H1 (cell line): ENCODE data around the gene LIMA1. TPM values are rescaled to one million over a fixed set of nuclear protein-coding genes. Genes with fewer than 3 reads are reported as not detected.

Source experiments
- BACH1 ChIP-seq: IDR thresholded peaks from 2 replicates; pipeline ENCODE4 v1.6.1; 2012; ENCODE audit warnings: low read length, improper control_type of control experiment
- EP300 ChIP-seq, 2 experiments: IDR thresholded peaks; 1 replicate in 1 of 2; 2 replicates in 1 of 2; pipeline ENCODE4 v1.6.1; 2011 to 2012; ENCODE audit warnings: low read depth in 2 of 2, low read length in 2 of 2, mild to moderate bottlenecking in 2 of 2, borderline replicate concordance in 1 of 2, inconsistent platforms in 1 of 2, moderate library complexity in 1 of 2
- JUND ChIP-seq: IDR thresholded peaks from 2 replicates; pipeline ENCODE4 v1.6.1; 2011; ENCODE audit warnings: mild to moderate bottlenecking, improper control_type of control experiment, low read length
- MAFK ChIP-seq: IDR thresholded peaks from 2 replicates; pipeline ENCODE4 v1.6.1; 2012; ENCODE audit warnings: low read depth, mild to moderate bottlenecking, improper control_type of control experiment, low read length
- POU5F1 ChIP-seq: IDR thresholded peaks from 2 replicates; pipeline ENCODE4 v1.6.1; 2011; ENCODE audit warnings: low read depth, mild to moderate bottlenecking, low read length, moderate library complexity
- SIX5 ChIP-seq: IDR thresholded peaks from 2 replicates; pipeline ENCODE4 v1.6.1; 2011; ENCODE audit warnings: mild to moderate bottlenecking, low read depth, low read length
- SUZ12 ChIP-seq: fragments of 200-600 bp; sonication (generic); IDR thresholded peaks from 2 replicates; pipeline ENCODE4 v1.6.1; 2012; ENCODE audit warnings: mild to moderate bottlenecking, inconsistent platforms, low read length, moderate library complexity, mixed read lengths
- USF2 ChIP-seq: IDR thresholded peaks from 2 replicates; pipeline ENCODE4 v1.6.1; 2011; ENCODE audit warnings: low read length, improper control_type of control experiment
- polyA plus RNA-seq, 7 experiments: library from polyadenylated mRNA; depleted of rRNA in 3 of 7; stranded (reverse) in 5 of 7; unstranded in 2 of 7; fragments of >200 nt in 5 of 7; fragments of 200-250 nt in 2 of 7; gene quantifications; 1 replicate in 5 of 7; 2 replicates in 1 of 7; 4 replicates in 1 of 7; pipeline versions ENCODE4 v1.2.1 to v1.2.3, GENCODE V29; 2011 to 2013; ENCODE audit warnings: missing spikeins in 2 of 7, mixed read lengths in 2 of 7
- total RNA-seq: library from RNA; stranded (reverse); fragmentation: NEBNext Ultra II Directional; extraction: Animal tissue kit (Norgen Biotek cat#: 25700); gene quantifications from 2 replicates; pipeline ENCODE4 v1.2.1, GENCODE V29; 2021

LIMA1 gene
- total and polyA plus RNA-seq, 2 of the 8 experiments (the other 6 are each of a cell fraction or from before 2014, with no cell fraction given): 12.7 to 47.6 TPM

DNA sequence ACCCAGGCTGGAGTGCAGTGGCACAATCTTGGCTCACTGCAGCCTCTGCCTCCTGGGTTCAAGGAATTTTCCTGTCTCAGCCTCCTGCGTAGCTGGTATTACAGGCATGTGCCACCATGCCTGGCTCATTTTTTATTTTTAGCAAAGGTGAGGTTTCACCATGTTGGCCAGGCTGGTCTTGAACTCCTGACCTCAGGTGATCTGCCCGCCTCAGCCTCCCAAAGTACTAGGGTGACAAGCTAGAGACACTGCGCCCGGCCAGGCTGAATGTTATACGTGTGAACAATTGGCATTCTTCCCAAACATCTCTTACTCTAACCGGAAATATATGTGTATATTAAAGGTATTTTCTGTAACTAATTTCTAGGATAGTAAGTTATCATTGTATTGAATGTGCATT, 13.2 kb upstream of the LIMA1 start (continued):
- TF ChIP-seq SUZ12: no peak
- no peak for TF ChIP-seq MAFK
- TF ChIP-seq EP300 (IDR thresholded peaks at IDR 0.05; ENCODE audit: borderline replicate concordance in 1 of 2, low read depth in 2 of 2, low read length in 2 of 2): no peak
- TF ChIP-seq SIX5: no peak
- TF ChIP-seq POU5F1: no peak
- no peak for TF ChIP-seq BACH1
- no peak for TF ChIP-seq JUND
- no peak for TF ChIP-seq USF2
